DOHH2 (cell line): Measurements from ENCODE around the gene APOBEC3G.

Source experiments
- EZH2phosphoT487 ChIP-seq: fragments of 200-600 bp; sonication (generic); IDR thresholded peaks from 2 replicates; pipeline ENCODE4 v1.6.1; 2017; ENCODE audit warnings: borderline replicate concordance, mild to moderate bottlenecking, antibody characterized with exemption, low read length, moderate library complexity, mixed read lengths
- TF ChIP-seq, protein P1 (sequence below): fragments of 200-600 bp; sonication (generic); IDR thresholded peaks from one replicate; pipeline ENCODE4 v1.5.1; 2014; ENCODE audit warnings: antibody characterized with exemption, mild to moderate bottlenecking, low read depth, low read length; ENCODE audit not compliant: poor library complexity, severe bottlenecking

- TF ChIP-seq, protein P1, sequence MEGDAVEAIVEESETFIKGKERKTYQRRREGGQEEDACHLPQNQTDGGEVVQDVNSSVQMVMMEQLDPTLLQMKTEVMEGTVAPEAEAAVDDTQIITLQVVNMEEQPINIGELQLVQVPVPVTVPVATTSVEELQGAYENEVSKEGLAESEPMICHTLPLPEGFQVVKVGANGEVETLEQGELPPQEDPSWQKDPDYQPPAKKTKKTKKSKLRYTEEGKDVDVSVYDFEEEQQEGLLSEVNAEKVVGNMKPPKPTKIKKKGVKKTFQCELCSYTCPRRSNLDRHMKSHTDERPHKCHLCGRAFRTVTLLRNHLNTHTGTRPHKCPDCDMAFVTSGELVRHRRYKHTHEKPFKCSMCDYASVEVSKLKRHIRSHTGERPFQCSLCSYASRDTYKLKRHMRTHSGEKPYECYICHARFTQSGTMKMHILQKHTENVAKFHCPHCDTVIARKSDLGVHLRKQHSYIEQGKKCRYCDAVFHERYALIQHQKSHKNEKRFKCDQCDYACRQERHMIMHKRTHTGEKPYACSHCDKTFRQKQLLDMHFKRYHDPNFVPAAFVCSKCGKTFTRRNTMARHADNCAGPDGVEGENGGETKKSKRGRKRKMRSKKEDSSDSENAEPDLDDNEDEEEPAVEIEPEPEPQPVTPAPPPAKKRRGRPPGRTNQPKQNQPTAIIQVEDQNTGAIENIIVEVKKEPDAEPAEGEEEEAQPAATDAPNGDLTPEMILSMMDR: no peak
- TF ChIP-seq EZH2phosphoT487: no peak
Measured at GRCh38 chr22:39027717-39028116, 49.4 kb upstream of the APOBEC3G start.
